Measurements from ENCODE around the gene PLD5. TPM values are rescaled to one million over a fixed set of nuclear protein-coding genes. Genes with fewer than 3 reads are reported as not detected.

PLD5 gene
- polyA plus RNA-seq, 1 experiment, result not detected

- POLR2A ChIA-PET, result no interaction called here
- H3K27me3 ChIP-seq (ENCODE audit: control insufficient read depth, insufficient read depth, low read length), result no peaks in the 10 kb centered on the region
- no peak for TF ChIP-seq CTCF (IDR thresholded peaks at IDR 0.05; ENCODE audit: low read depth, low read length)
- no peak overlapping the region for H3K27ac ChIP-seq (ENCODE audit: low read depth, low read length)
- H3K4me3 ChIP-seq (ENCODE audit: low read depth, low read length), result no peak overlapping the region
- H3K9me3 ChIP-seq (ENCODE audit: control insufficient read depth, insufficient read depth, low read length), result peaks cover 39% of the 10 kb centered on the region
- CTCF ChIA-PET, result no interaction called here
- no peak for DNase-seq (ENCODE audit: low read depth, low spot score)
Observed at GRCh38 chr1:242197907-242198820, 326.3 kb downstream of the PLD5 start.

DNA sequence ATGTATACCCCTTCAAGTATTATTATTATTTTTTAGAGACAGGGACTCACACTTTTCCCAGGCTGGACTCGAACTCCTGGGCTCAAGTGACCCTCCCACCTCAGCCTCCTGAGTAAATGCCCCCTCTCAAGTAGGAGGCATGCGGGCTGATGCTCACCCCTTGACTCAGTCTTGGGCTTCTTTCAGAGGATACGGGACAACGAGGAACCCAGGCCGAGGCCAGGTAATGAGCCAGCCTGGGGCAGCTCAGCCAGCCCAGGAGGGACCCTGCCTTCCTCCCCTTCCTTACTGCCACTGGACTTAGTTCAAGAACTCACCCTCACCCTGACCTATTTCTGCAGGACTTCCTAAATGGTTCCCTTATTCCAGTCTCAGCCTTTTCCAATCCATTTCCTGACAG lies 327.6 kb downstream of the PLD5 start:
- Histone ChIP-seq H3K9me3 (ENCODE audit: control insufficient read depth, insufficient read depth, low read length) (peaks cover 29% of the 10 kb centered on the region), H3K4me3 (ENCODE audit: low read depth, low read length) (no peak overlapping the region), H3K27ac (ENCODE audit: low read depth, low read length) (no peak overlapping the region), H3K27me3 (ENCODE audit: control insufficient read depth, insufficient read depth, low read length) (no peaks in the 10 kb centered on the region)
- no peak for TF ChIP-seq CTCF (IDR thresholded peaks at IDR 0.05; ENCODE audit: low read depth, low read length)
- DNase-seq (ENCODE audit: low read depth, low spot score), result no peak
- CTCF ChIA-PET, result no interaction called here
- POLR2A ChIA-PET, result no interaction called here

GRCh38 chr1:242196101-242196500 lies 328.4 kb downstream of the PLD5 start:
- DNase-seq (ENCODE audit: low read depth, low spot score), result no peak
- Histone ChIP-seq H3K27ac (ENCODE audit: low read depth, low read length) (no peak overlapping the region), H3K4me3 (ENCODE audit: low read depth, low read length) (no peak overlapping the region), H3K9me3 (ENCODE audit: control insufficient read depth, insufficient read depth, low read length) (peaks cover 31% of the 10 kb centered on the region), H3K27me3 (ENCODE audit: control insufficient read depth, insufficient read depth, low read length) (no peaks in the 10 kb centered on the region)
- ChIA-PET POLR2A (no interaction called here), CTCF (no interaction called here)
- TF ChIP-seq CTCF (IDR thresholded peaks at IDR 0.05; ENCODE audit: low read depth, low read length), result no peak

- H3K27me3 ChIP-seq (ENCODE audit: control insufficient read depth, insufficient read depth, low read length), result no peaks in the 10 kb centered on the region
- no peak for TF ChIP-seq CTCF (IDR thresholded peaks at IDR 0.05; ENCODE audit: low read depth, low read length)
- POLR2A ChIA-PET, result no interaction called here
- DNase-seq (ENCODE audit: low read depth, low spot score), result no peak
- CTCF ChIA-PET, result no interaction called here
- H3K4me3 ChIP-seq (ENCODE audit: low read depth, low read length), result no peak overlapping the region
- peaks cover 23% of the 10 kb centered on the region for H3K9me3 ChIP-seq (ENCODE audit: control insufficient read depth, insufficient read depth, low read length)
- no peak overlapping the region for H3K27ac ChIP-seq (ENCODE audit: low read depth, low read length)
Observed at GRCh38 chr1:242189591-242189990, 334.9 kb downstream of the PLD5 start.

DNA sequence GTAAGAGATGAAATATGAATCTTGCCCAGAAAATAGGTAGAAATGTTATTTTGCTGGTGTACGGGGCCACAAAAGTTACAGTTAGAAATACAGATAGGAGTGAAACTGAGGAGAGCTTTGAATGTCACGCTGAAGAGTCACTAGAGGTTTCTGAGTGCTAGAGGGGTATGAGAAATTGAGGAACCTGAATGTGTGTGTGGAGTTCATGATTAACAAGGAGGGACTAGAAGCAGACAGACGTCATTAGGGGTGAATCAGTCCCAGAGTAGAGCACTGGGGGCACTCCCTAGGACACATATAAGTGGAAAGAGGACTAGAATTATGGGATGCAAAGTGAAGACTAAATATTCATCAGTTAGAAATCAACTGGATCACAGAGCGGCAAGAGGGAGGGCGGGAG lies 336.7 kb downstream of the PLD5 start:
- Histone ChIP-seq H3K4me3 (ENCODE audit: low read depth, low read length) (no peak overlapping the region), H3K9me3 (ENCODE audit: control insufficient read depth, insufficient read depth, low read length) (peaks cover 23% of the 10 kb centered on the region), H3K27me3 (ENCODE audit: control insufficient read depth, insufficient read depth, low read length) (no peaks in the 10 kb centered on the region), H3K27ac (ENCODE audit: low read depth, low read length) (no peak overlapping the region)
- no peak for DNase-seq (ENCODE audit: low read depth, low spot score)
- ChIA-PET CTCF (no interaction called here), POLR2A (no interaction called here)
- TF ChIP-seq CTCF (IDR thresholded peaks at IDR 0.05; ENCODE audit: low read depth, low read length), result no peak

Data from AG04450 (cell line).